Breast epithelium (tissue), 4 donors: ENCODE results near the gene CLPX. TPM values are rescaled to one million over a fixed set of nuclear protein-coding genes. Genes with fewer than 3 reads are reported as not detected.
A peak's percentile ranks its signal among the peaks of the same experiment; 100 is the strongest.
"Not testable (repeated sequence)": the region's sequence is repeated elsewhere in the genome, so short reads cannot be mapped to it uniquely, and the experiment has no call there.

Experiments used
- DNase-seq, 2 donors: peaks; one replicate each; pipeline ENCODE4 v3.0.0-alpha.2; 2019; ENCODE audit warnings: low spot score in 2 of 2
- H3K27ac ChIP-seq, 2 donors: fragments of 200-600 bp; sonication (generic) in 1 of 2; one replicate each; pipeline ENCODE4 v1.5.1; 2016 to 2019; ENCODE audit warnings: mild to moderate bottlenecking in 1 of 2
- H3K27me3 ChIP-seq, 2 donors: fragments of 200-600 bp; sonication (generic) in 1 of 2; one replicate each; pipeline versions ENCODE4 v1.5.1 to v1.6.0; 2017 to 2019; ENCODE audit warnings: control low read depth in 1 of 2, mild to moderate bottlenecking in 1 of 2
- H3K36me3 ChIP-seq: fragments of 200-600 bp; one replicate; pipeline ENCODE4 v1.5.1; 2019
- H3K4me1 ChIP-seq, 2 donors: fragments of 200-600 bp; sonication (generic); one replicate each; pipeline ENCODE4 v1.5.1; 2016 to 2019; ENCODE audit warnings: control low read depth in 1 of 2
- H3K4me3 ChIP-seq, 3 donors: fragments of 200-600 bp; sonication (generic); 1 replicate in 2 of 3; 2 replicates in 1 of 3; pipeline ENCODE4 v1.5.1; 2016 to 2019; ENCODE audit warnings: mild to moderate bottlenecking in 3 of 3, moderate library complexity in 2 of 3
- H3K9me3 ChIP-seq, 2 donors: fragments of 200-600 bp; sonication (generic) in 1 of 2; one replicate each; pipeline ENCODE4 v1.5.1; 2016 to 2019; ENCODE audit warnings: control low read depth in 1 of 2
- CTCF ChIP-seq, 3 donors: fragments of 450-650 bp; IDR thresholded peaks; one replicate each; pipeline ENCODE4 v1.5.1; 2016 to 2017; ENCODE audit warnings: antibody characterized with exemption in 3 of 3, mild to moderate bottlenecking in 3 of 3, moderate library complexity in 3 of 3
- POLR2A ChIP-seq: fragments of 450-650 bp; IDR thresholded peaks from one replicate; pipeline ENCODE4 v1.6.1; 2016; ENCODE audit warnings: antibody characterized with exemption, mild to moderate bottlenecking, moderate library complexity
- POLR2AphosphoS5 ChIP-seq, 3 donors: sonication (generic); formaldehyde crosslinking; IDR thresholded peaks; one replicate each; pipeline ENCODE4 v1.6.1; 2017; ENCODE audit warnings: antibody characterized with exemption in 3 of 3
- intact Hi-C: fragments of 100-400 bp; cut with DNase I; formaldehyde crosslinking; loops from one replicate; pipeline ENCODE4 v1.15.1; 2023; ENCODE audit warnings: low total_unique reads
- total RNA-seq, 3 donors: library from RNA; depleted of rRNA; stranded (reverse); fragments of >200 nt; gene quantifications; one replicate each; pipeline ENCODE4 v1.1.0, GENCODE V29; 2016

The CLPX gene
- 10 to 100 TPM; 47.5 to 71.9 (median 51.8) TPM for total RNA-seq

GRCh38 chr15:65184868-65185717, at the start of gene CLPX:
TSS of gene CLPX (minus strand) at chr15:65185342. CDS start at chr15:65185153, 189 bp downstream.
- peak; percentile 84 to 91 for DNase-seq
- H3K27ac ChIP-seq, result peak within 1 kb of the TSS; percentile 97 to 98
- no peaks in the 10 kb centered on the region for H3K27me3 ChIP-seq
- H3K4me1 ChIP-seq, result no peaks in the 10 kb centered on the region
- TF ChIP-seq POLR2AphosphoS5 (IDR thresholded peaks at IDR 0.05) (peak; percentile 70 to 83 (median 73)), CTCF (IDR thresholded peaks at IDR 0.05) (no peak), POLR2A (peak; percentile 44)
- peak within 1 kb of the TSS; percentile 84 to 93 (median 92) for H3K4me3 ChIP-seq
- intact Hi-C loops, result loop anchor here (10.0 kb wide), 1 partner anchor 110 kb away; the partner anchor contains the start of gene RNU5A-1
- H3K9me3 ChIP-seq, result no peaks in the 10 kb centered on the region
- H3K36me3 ChIP-seq, result no peaks in the 10 kb centered on the region

- no peak for DNase-seq
- H3K4me1 ChIP-seq, result no peaks in the 10 kb centered on the region
- H3K27me3 ChIP-seq, result no peaks in the 10 kb centered on the region
- H3K4me3 ChIP-seq, result no peak overlapping the region
- no peaks in the 10 kb centered on the region for H3K9me3 ChIP-seq
- no peak overlapping the region for H3K27ac ChIP-seq
- intact Hi-C loops, result no loop called here
- H3K36me3 ChIP-seq, result no peaks in the 10 kb centered on the region
- TF ChIP-seq POLR2A, result no peak
- no peak for TF ChIP-seq POLR2AphosphoS5 (IDR thresholded peaks at IDR 0.05)
Observed at GRCh38 chr15:65233696-65234095, 48.6 kb upstream of the CLPX start.

GRCh38 chr15:65232520-65232919, 47.4 kb upstream of the CLPX start:
- no peaks in the 10 kb centered on the region for H3K4me1 ChIP-seq

GRCh38 chr15:65231306-65231705, 46.2 kb upstream of the CLPX start:
- Histone ChIP-seq H3K36me3 (no peaks in the 10 kb centered on the region), H3K27ac (no peak overlapping the region), H3K27me3 (no peaks in the 10 kb centered on the region), H3K9me3 (no peaks in the 10 kb centered on the region), H3K4me3 (no peak overlapping the region), H3K4me1 (no peaks in the 10 kb centered on the region)
- intact Hi-C loops, result no loop called here
- no peak for TF ChIP-seq CTCF (IDR thresholded peaks at IDR 0.05)
- TF ChIP-seq POLR2AphosphoS5 (IDR thresholded peaks at IDR 0.05), result no peak
- TF ChIP-seq POLR2A, result no peak
- no peak for DNase-seq

More at GRCh38 chr15:65232520-65232919, 47.4 kb upstream of the CLPX start:
- TF ChIP-seq POLR2A, result no peak
- no peak for TF ChIP-seq CTCF (IDR thresholded peaks at IDR 0.05)
- no peak for TF ChIP-seq POLR2AphosphoS5 (IDR thresholded peaks at IDR 0.05)
- intact Hi-C loops, result no loop called here
- Histone ChIP-seq H3K4me3 (no peak overlapping the region), H3K9me3 (no peaks in the 10 kb centered on the region), H3K27me3 (no peaks in the 10 kb centered on the region), H3K36me3 (no peaks in the 10 kb centered on the region), H3K27ac (no peak overlapping the region)
- no peak for DNase-seq

- H3K9me3 ChIP-seq, H3K4me1 ChIP-seq, H3K27me3 ChIP-seq, H3K4me3 ChIP-seq, H3K36me3 ChIP-seq, intact Hi-C loops, H3K27ac ChIP-seq, DNase-seq: not testable (repeated sequence)
Observed at GRCh38 chr15:65226901-65227300, 41.8 kb upstream of the CLPX start.

GRCh38 chr15:65226221-65226620, 41.1 kb upstream of the CLPX start:
- H3K4me1 ChIP-seq, result no peaks in the 10 kb centered on the region
- H3K27ac ChIP-seq, result no peak overlapping the region
- H3K4me3 ChIP-seq, result no peak overlapping the region
- intact Hi-C loops, result no loop called here
- no peaks in the 10 kb centered on the region for H3K27me3 ChIP-seq
- no peak for DNase-seq
- no peaks in the 10 kb centered on the region for H3K36me3 ChIP-seq
- no peaks in the 10 kb centered on the region for H3K9me3 ChIP-seq
- TF ChIP-seq CTCF (IDR thresholded peaks at IDR 0.05) (no peak), POLR2AphosphoS5 (IDR thresholded peaks at IDR 0.05) (no peak), POLR2A (no peak)
